Stomach (tissue), 9 donors: ENCODE measurements around the gene KRTAP10-12. TPM values are rescaled to one million over a fixed set of nuclear protein-coding genes. Genes with fewer than 3 reads are reported as not detected.

Experiments
- DNase-seq, 2 donors: peaks; one replicate each; pipeline versions ENCODE4 v3.0.0 to v3.0.0-alpha.2; 2013 to 2019
- H3K27ac ChIP-seq, 5 donors: fragments of 200-600 bp in 4 of 5; sonication (generic) in 4 of 5; one replicate each; pipeline ENCODE4 v1.5.1; 2013 to 2019; ENCODE audit warnings: mild to moderate bottlenecking in 1 of 5, moderate library complexity in 1 of 5
- H3K27me3 ChIP-seq, 3 donors: fragments of 200-600 bp; sonication (generic); one replicate each; pipeline ENCODE4 v1.5.1; 2017 to 2019; ENCODE audit warnings: mixed run types in 1 of 3
- H3K36me3 ChIP-seq, 4 donors: fragments of 200-600 bp; sonication (generic); 1 replicate in 3 of 4; 2 replicates in 1 of 4; pipeline ENCODE4 v1.5.1; 2016 to 2019
- H3K4me1 ChIP-seq, 4 donors: fragments of 200-600 bp; sonication (generic); one replicate each; pipeline ENCODE4 v1.5.1; 2016 to 2019
- H3K4me3 ChIP-seq, 4 donors: fragments of 200-600 bp; sonication (generic) in 3 of 4; one replicate each; pipeline ENCODE4 v1.5.1; 2016 to 2019; ENCODE audit warnings: mild to moderate bottlenecking in 1 of 4
- H3K9me3 ChIP-seq, 4 donors: fragments of 200-600 bp; sonication (generic); one replicate each; pipeline ENCODE4 v1.5.1; 2016 to 2019
- CTCF ChIP-seq, 7 experiments: fragments of 450-650 bp in 4 of 7; fragments of 200-600 bp in 3 of 7; sonication (generic) in 3 of 7; IDR thresholded peaks; one replicate each; pipeline ENCODE4 v1.5.1; 2016 to 2019; ENCODE audit warnings: antibody characterized with exemption in 7 of 7, control low read depth in 2 of 7, mild to moderate bottlenecking in 1 of 7
- EP300 ChIP-seq: sonication (generic); formaldehyde crosslinking; IDR thresholded peaks from one replicate; pipeline ENCODE4 v1.6.1; 2017; ENCODE audit warnings: antibody characterized with exemption
- POLR2A ChIP-seq, 4 donors: fragments of 450-650 bp; IDR thresholded peaks; one replicate each; pipeline ENCODE4 v1.6.1; 2016; ENCODE audit warnings: antibody characterized with exemption in 4 of 4, control low read depth in 2 of 4, mild to moderate bottlenecking in 1 of 4, moderate library complexity in 1 of 4
- POLR2AphosphoS5 ChIP-seq, 3 donors: sonication (generic); formaldehyde crosslinking; IDR thresholded peaks; one replicate each; pipeline ENCODE4 v1.6.1; 2016; ENCODE audit warnings: antibody characterized with exemption in 3 of 3
- WGBS, 5 donors: extraction: QIAGEN DNeasy Blood & Tissue Kit in 3 of 5; methylation state at CpG; one replicate each; pipeline versions ENCODE4 v1.1.5 to v1.1.7; 2013 to 2018; 5-methylcytosine and 5-hydroxymethylcytosine counted together
- intact Hi-C: fragments of 100-400 bp; cut with DNase I; formaldehyde crosslinking; loops from one replicate; pipeline ENCODE4 v1.15.1; 2023; ENCODE audit warnings: low total_unique reads
- polyA plus RNA-seq, 3 donors: library from polyadenylated mRNA; stranded (reverse); fragments of 200-250 nt; gene quantifications; one replicate each; pipeline ENCODE4 v1.2.3, GENCODE V29; 2013
- total RNA-seq, 5 donors: library from RNA; depleted of rRNA; stranded (reverse); fragments of >200 nt; gene quantifications; one replicate each; pipeline versions ENCODE4 v1.1.0 to v1.2.3, GENCODE V29; 2014 to 2016
- donor health status: healthy with polysubstance abuse.
- donor health status: Bipolar disorder and iron deficiency.
- donor health status: healthy.

KRTAP10-12 gene
- total and polyA plus RNA-seq, 8 donors: not detected

- Histone ChIP-seq H3K27me3 (peaks cover 9 to 96% (median 81%) of the 10 kb centered on the region in 3 donors), H3K4me1 (no peaks in the 10 kb centered on the region), H3K27ac (no peak overlapping the region), H3K4me3 (no peak overlapping the region), H3K36me3 (no peaks in the 10 kb centered on the region), H3K9me3 (peaks cover 0 to 5% (median 3%) of the 10 kb centered on the region in 4 donors)
- TF ChIP-seq POLR2A (IDR thresholded peaks at IDR 0.05) (no peak), CTCF (IDR thresholded peaks at IDR 0.05) (no peak), EP300 (no peak), POLR2AphosphoS5 (IDR thresholded peaks at IDR 0.05) (no peak)
- no peak for DNase-seq
- 79 to 90% (median 81%) methylated on average over 14 of the region's 14 CpGs for WGBS, 5 donors
- intact Hi-C loops: no loop called here
Observed at GRCh38 chr21:44701023-44701400, 4.0 kb downstream of the KRTAP10-12 start.

DNA sequence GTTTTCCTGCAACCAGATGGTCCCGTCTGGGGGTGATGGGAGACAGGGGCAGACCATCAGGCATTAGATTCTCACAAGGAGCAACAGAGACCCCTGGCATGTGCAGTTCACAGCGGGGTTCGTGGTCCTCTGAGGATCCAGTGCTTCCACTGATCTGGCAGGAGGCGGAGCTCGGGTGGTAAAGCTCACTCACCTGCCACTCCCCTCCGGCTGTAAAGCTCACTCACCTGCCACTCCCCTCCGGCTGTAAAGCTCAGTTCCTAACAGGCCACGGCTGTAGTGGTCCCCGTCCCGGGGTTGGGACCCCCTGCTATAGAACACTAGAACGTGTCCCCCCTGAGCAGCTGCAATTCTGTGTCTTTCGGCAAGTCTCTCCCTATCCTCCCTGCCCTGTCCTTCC lies 4.6 kb downstream of the KRTAP10-12 start:
- Histone ChIP-seq H3K27me3 (peaks cover 10 to 100% (median 84%) of the 10 kb centered on the region in 3 donors), H3K36me3 (no peaks in the 10 kb centered on the region), H3K9me3 (peaks cover 0 to 10% (median 8%) of the 10 kb centered on the region in 4 donors), H3K4me3 (no peak overlapping the region), H3K4me1 (no peaks in the 10 kb centered on the region), H3K27ac (no peak overlapping the region)
- no peak for DNase-seq
- WGBS, 5 donors: 25 to 38% (median 29%) methylated on average over 12 of the region's 12 CpGs
- TF ChIP-seq EP300: no peak
- no peak for TF ChIP-seq POLR2AphosphoS5 (IDR thresholded peaks at IDR 0.05)
- no peak for TF ChIP-seq CTCF (IDR thresholded peaks at IDR 0.05)
- TF ChIP-seq POLR2A (IDR thresholded peaks at IDR 0.05): no peak
- intact Hi-C loops: no loop called here

DNA sequence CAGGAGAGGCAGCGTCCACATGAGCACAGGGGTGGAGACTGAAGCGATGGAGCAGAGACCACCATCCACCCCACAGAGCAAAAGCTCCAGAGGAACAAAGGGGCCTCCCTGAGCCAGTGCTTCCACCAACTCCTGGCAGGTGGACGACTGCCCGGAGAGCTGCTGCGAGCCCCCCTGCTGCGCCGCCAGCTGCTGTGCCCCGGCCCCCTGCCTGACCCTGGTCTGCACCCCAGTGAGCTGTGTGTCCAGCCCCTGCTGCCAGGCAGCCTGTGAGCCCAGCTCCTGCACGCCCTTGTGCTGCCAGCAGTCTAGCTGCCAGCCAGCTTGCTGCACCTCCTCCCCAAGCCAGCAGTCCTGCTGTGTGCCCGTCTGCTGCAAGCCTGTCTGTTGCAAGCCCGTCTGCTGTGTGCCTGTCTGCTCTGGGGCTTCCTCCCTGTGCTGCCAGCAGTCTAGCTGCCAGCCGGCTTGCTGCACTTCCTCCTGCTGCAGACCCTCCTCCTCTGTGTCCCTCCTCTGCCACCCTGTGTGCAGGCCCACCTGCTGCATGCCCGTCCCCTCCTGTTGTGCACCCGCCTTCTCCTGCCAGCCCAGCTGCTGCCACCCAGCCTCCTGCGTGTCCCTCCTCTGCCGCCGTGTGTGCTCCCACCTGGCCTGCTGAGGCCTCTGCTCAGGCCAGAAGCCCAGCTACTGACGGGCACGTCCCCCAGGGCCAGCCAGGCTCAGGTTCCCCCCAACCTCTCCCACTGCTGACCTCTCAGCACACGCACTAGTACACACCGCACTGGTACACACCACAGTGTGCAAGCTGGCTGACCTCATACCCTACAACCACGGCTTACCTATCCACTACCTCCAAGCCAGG lies 5.4 kb downstream of the KRTAP10-12 start:
- Histone ChIP-seq H3K4me3 (no peak overlapping the region), H3K27ac (no peak overlapping the region), H3K36me3 (no peaks in the 10 kb centered on the region), H3K27me3 (peaks cover 17 to 100% (median 90%) of the 10 kb centered on the region in 3 donors), H3K9me3 (peaks cover 0 to 12% (median 9%) of the 10 kb centered on the region in 4 donors), H3K4me1 (peaks cover 0 to 1% (median 0%) of the 10 kb centered on the region in 4 donors)
- 72 to 77% (median 75%) methylated on average over 13 to 22 of the region's 22 CpGs for WGBS, 5 donors
- no peak for DNase-seq
- intact Hi-C loops: no loop called here
- TF ChIP-seq EP300 (no peak), POLR2AphosphoS5 (IDR thresholded peaks at IDR 0.05) (no peak), CTCF (IDR thresholded peaks at IDR 0.05) (no peak), POLR2A (IDR thresholded peaks at IDR 0.05) (no peak)

GRCh38 chr21:44702973-44703730 lies 6.2 kb downstream of the KRTAP10-12 start:
- no peak for TF ChIP-seq CTCF (IDR thresholded peaks at IDR 0.05)
- no peaks in the 10 kb centered on the region for H3K36me3 ChIP-seq
- DNase-seq: no peak
- no peak overlapping the region for H3K27ac ChIP-seq
- no peak overlapping the region for H3K4me3 ChIP-seq
- peaks cover 0 to 3% (median 0%) of the 10 kb centered on the region in 4 donors for H3K4me1 ChIP-seq
- WGBS, 5 donors: 28 to 42% (median 37%) methylated on average over 14 to 16 of the region's 16 CpGs
- H3K9me3 ChIP-seq: peaks cover 0 to 12% (median 9%) of the 10 kb centered on the region in 4 donors
- intact Hi-C loops: no loop called here
- H3K27me3 ChIP-seq: peaks cover 9 to 100% (median 90%) of the 10 kb centered on the region in 3 donors
